Left forelimb (tissue), 1 donor: ENCODE data around the gene SIRPG.
"Not testable (repeated sequence)": the region's sequence is repeated elsewhere in the genome, so short reads cannot be mapped to it uniquely, and the experiment has no call there.

Source experiments
- DNase-seq: peaks from one replicate; pipeline ENCODE4 v3.0.0-alpha.2; 2018; ENCODE audit warnings: low spot score

The SIRPG gene

GRCh38 chr20:1657556-1658334 lies at the start of gene SIRPG:
Gene SIRPG (minus strand): TSS chr20:1657779. CDS start chr20:1657714, 65 bp downstream.
- no peak for DNase-seq

DNA sequence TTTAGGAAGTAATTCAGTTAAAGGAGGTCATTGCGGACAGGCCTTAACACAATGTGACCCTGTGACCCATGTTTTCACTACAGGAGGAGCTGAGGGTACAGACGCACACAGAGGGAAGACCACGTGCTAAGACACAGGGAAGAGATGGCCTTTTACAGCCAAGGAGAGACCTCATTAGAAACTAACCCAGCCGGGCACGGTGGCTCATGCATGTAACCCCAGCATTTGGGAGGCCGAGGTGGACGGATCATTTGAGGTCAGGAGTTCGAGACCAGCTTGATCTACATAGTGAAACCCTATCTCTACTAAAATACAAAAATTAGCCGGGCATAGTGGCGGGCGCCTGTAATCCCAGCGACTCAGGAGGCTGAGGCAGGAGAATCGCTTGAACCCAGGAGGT lies 49.3 kb upstream of the SIRPG start:
- DNase-seq = not testable (repeated sequence)

DNA sequence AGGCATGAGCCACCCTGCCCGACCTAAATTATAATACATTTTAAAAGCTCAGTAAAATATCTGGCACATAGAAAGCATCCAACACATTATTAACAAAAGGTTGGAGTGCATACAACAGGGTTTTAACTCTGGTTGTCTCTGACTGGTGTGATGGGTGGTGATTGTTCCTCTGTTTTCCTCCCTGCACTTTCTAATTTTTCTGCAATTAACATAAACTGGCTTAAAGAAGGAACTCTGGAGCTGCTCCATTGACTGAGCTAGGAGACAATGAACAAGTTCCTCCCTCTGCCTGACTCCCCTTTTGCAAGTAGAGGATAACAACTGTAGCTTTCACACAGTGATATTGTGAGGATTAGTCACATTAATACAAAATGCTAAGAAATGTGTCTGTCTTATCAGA lies 48.5 kb upstream of the SIRPG start:
- no peak for DNase-seq

DNA sequence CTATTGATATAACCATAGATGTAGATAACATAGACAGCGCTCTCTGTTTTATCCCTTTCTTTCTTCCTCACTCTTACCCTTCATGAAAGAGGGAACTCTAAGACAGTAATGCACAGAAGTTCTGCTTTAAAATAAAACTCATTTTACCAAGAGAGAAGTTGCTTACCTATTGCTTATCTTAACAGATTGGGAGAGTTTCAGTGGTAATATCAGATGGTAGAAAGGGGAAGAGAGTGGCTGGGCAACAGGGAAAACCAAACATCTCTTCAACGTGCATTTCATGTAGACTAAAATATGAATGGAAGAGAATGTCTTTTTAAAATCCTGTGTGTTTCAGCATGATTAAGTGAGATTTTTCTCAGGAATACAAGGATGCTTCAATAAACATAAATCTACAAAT lies 45.3 kb upstream of the SIRPG start:
- DNase-seq = no peak

DNA sequence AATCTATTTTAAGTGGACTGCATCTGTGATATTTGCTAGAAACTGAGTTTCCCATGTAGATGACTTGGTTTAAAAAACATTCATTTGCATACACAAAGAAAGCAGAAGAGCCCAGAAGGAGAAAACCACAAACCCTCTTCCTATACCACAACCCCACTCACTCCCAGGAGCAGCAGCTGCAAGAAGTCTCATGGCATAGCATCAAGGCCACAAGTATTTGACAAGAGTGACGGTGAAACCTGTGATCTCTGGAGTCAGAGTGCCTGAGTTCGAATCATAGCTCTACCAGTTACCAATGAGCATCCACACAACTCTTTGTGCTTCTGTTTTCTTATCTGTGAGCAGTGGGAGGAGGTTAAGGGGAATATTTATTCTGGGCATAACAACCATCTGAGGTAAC lies 44.7 kb upstream of the SIRPG start:
- DNase-seq = no peak

DNA sequence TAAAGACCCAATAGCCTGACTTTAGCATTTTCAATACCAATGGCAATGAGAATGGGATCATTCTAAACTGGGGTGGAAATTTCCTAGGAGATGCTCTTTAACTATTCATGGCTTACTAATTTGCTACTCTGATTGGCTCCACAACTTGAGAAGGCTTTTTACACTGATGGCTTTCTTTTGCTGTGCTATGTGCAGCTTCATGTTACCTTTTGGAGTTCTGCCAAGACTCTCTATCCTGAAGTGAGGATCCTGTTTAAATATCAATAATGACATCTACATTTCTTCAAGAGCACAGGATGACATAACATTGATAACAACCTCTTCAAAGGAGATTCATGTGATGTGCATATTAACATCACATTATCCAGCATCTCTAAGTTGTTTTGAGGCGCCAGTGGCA lies 43.4 kb upstream of the SIRPG start:
- no peak for DNase-seq

- no peak for DNase-seq
These were observed 40.0 kb upstream of the SIRPG start for GRCh38 chr20:1697592-1697991.

GRCh38 chr20:1696521-1697209 lies 39.1 kb upstream of the SIRPG start:
- DNase-seq = no peak

- no peak for DNase-seq
These were observed 37.1 kb upstream of the SIRPG start for GRCh38 chr20:1694672-1695071.

DNA sequence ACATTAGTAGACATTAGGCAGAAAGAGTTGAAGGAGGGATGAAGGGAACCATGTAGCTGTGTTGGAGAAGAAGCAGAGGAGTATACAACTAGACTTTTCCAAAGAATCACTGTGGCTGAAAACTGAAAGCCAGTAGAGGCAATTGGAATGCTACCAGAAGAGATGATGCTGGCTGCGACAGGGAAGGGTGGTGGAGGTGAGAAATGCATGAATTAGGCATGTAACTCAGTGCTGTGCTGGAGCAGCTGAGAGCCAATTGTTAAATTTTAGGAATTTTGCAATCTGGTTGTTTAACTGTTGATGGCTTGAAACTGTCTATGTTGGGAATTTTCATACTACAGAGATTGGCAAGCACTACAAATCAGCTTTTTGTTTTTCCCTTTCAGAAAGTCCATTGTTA lies 35.8 kb upstream of the SIRPG start:
- DNase-seq = no peak

DNA sequence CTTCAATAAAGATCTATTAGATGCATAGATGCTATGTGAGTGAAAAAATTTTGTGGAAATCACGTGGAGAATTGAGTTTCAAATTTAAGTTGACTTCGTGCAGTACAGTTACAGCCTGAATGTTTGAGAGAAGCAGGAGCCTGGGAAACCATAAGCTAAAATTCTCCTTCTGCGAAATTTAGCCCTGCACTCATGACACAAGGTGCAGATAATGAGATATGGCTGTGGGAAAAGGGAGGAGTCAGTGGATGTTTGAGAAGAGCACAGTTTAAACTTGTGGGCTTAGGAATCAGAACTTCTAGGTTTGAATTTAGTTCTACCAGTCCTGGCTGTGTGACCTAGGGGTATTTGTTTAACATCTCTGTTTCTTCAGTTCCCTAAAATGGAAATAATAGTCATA lies 32.1 kb upstream of the SIRPG start:
- no peak for DNase-seq

GRCh38 chr20:1688886-1689538 lies 31.4 kb upstream of the SIRPG start:
- DNase-seq = no peak

DNA sequence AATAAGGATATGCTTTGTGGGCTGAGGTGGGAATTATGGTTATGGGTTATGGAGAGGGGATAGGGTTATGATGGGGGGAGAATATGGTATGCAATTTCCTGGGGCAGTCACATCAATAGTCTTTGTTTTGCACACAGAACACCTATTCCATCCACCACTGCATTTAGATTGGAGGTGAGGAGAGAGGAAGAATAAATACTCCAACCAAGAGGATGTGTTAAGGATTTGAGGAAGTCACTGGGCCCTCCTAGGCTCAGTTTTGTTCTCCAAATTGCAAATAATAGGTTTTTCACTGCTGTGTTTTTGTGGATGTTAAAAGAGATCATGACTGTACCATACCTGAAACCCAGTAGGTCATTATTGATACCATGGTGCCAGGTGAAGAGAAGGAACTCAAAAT lies 29.5 kb upstream of the SIRPG start:
- no peak for DNase-seq

GRCh38 chr20:1686151-1686748 lies 28.7 kb upstream of the SIRPG start:
- DNase-seq = no peak

DNA sequence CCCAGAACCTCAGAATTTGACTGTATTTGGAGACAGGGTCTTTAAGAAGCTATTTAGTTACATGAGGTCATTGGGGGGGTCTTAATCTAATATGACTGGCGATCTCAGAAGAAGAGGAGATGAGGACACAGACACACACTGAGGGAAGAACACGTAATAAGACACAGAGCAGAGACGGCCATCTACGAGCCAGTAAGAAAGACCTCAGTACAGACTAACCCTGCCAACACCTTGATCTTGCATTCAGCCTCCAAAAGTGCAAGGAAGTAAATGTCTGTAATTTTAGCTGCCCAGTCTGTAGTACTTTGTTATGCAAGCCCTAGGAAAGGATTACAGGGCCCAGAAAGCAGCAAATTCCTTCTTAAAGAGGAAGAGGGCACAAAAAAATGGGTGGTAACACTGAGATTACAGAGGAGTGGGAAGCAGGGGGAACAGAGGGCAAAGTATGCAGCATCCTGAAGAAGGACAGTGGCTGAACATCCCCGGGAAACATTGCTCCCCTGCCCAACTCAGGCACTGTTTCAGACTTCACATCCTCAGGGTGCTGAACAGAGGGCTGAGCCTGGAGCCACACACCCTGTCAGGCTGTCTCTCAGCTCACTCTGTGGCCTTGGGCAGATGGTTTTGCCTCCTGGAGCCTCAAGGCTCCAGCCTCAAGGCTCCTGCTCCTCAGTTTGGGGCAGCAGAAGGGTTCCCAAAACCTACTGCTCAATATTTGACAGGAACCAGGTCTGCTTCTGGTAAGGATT lies 27.9 kb upstream of the SIRPG start:
- no peak for DNase-seq

- no peak for DNase-seq
These were observed 27.3 kb upstream of the SIRPG start for GRCh38 chr20:1684872-1685271.

DNA sequence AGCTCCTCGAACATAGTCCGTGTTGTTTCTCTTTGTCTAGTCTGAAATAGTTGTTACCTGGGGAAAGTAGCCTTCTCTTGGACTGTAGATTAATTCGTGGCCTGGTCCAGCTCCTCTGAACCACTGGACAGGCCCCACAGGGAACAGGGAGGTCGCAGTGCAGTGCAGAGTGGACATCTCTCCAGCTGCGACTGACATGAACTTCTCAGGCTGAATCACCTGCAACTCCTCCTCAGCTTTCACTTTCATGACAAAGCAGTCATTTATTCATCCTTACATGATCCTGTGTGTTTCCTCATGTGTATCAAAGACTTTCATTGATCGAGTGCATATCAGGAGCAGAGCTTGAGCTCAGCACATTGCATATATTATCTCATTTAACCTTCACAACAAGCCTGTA lies 19.1 kb upstream of the SIRPG start:
- DNase-seq = no peak

DNA sequence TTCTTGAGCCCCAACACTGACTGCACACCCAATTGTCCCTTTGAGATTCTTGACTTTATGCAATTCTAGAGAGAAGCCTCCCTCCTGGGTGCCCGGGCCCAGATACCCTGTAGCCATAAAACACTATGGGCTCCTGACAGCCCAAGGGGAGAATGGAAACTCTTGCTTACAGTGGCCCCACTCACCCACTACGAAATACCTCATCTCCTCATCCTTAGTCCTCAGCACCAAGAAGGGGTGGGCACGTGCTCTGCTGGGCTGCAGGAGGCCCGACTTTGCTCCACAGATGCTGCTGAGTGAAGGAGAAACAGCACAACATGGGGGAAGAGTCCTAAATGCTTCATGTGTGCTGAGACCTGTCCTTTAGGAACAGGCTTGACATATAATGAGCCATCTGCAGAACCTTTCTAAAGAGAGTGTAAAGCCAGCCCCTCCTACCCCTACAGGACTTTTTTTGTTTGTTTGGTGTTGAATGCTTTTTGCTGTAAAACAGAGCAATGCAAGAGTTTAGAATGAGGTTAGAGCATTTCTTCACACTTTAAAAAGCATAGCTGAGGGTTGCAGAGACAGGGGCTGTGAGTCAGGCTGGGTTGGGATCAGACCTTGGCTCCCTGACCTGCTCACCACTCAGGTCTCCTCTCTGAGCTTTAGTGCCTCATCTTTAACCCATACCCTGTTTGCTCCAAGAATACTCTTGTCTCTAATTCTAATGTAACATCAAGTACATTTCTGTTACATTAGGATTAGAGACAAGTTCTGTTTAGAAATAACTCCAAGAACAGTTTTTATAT lies 17.6 kb upstream of the SIRPG start:
- no peak for DNase-seq

DNA sequence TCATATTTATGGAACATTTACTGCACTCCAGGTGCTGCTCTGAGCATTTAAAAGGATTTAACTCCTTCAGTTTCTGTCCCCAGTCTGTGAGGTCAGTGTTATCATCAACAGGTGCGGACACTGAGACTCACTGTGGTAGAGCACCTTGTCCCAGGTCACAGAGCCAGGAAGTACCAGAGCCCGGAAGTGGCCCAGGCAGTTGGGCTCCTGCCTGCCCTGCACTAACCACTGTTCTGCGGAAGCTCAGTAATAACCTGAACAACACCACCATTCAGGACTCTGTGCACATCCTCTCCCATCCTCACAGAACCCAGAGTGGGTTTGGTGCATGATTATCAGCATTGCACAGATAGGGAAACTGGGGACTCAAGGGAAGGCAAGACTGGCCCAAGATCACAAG lies 16.8 kb upstream of the SIRPG start:
- DNase-seq = no peak

GRCh38 chr20:1673424-1673823 lies 15.8 kb upstream of the SIRPG start:
- no peak for DNase-seq

- DNase-seq = no peak
These were observed 15.1 kb upstream of the SIRPG start for GRCh38 chr20:1672728-1673127.
